Kidney capillary endothelial cell (primary cell): ENCODE results near the gene C10orf143.
"Not testable (repeated sequence)": the region's sequence is repeated elsewhere in the genome, so short reads cannot be mapped to it uniquely, and the experiment has no call there.

Source experiments
- DNase-seq: peaks from one replicate; pipeline ENCODE4 v3.0.0-alpha.2; 2018; ENCODE audit warnings: low spot score

The C10orf143 gene

DNA sequence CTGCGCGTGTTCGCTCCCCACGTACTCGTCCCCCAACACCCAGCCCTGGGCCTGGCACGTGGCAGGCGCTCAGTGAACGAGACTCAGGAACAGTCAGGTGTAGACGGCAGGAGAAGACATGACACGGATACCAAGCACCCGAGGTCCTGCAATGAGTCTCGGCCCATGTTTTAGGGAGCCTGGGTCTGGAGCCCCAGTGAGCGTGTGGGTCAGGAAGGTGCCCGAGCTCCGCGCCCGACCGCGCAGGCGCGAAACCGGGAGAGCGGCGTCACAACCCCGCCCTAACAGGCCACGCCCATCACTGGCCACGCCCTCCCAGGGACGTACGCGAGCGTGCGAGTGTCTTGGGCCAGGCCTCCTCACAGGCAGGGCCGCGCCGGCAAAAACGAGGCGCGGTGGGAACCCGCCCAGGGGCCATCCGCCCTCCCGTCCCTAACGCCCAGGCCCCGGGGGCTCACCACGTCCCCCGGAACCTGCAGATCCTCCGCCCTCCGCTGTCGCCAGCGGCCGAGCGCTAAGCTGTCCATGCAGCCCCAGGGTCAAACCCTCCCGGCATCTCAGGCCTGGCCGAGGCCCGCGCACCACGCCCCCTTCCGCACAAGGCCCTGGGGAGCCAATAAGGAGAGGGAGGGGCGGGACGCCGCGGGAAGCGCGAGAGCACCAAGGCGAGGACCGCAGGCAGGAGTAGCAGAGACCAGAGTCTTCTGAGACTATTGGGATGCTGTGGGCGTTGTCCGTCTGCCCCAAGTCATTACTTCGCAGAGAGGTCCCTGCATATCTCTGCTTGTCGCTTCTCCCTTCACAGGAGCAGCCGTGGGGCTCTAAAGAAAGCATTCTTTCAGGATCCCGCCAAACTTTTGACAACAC lies at the start of gene C10orf143:
Gene C10orf143, minus strand, starts transcription at position 585 of the 867 bp plus-strand sequence. Its CDS starts 58 bp downstream, at position 527.
- DNase-seq, result peak; percentile 94

DNA sequence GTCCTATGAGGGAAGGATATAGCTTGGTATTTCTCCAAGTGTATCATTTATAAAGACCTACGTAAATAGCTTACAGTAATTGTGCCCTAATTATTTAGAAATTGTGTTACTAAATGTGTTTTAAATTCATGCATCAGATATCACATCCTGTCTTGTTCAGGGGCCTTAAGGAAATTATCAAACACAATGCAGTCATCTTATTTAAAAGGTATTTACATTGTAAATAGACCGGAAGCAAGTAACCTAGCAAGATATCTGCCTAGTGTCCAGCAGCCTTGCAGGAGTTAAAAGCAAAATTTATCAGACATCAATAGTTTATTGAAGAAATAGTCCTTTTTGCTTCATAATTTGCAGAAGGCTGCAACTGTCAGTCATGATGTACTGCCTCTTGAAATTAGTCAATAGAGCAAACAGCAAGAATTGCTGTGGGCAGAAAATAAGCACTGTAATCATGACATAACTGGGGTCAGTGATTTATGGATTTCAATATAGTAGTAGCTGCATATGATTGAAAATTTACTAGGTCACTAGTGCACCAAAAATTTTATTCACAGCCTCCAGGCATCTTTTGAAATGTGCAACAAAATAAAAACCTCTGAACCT lies 48.7 kb upstream of the C10orf143 start:
- DNase-seq, result peak; percentile 24

DNA sequence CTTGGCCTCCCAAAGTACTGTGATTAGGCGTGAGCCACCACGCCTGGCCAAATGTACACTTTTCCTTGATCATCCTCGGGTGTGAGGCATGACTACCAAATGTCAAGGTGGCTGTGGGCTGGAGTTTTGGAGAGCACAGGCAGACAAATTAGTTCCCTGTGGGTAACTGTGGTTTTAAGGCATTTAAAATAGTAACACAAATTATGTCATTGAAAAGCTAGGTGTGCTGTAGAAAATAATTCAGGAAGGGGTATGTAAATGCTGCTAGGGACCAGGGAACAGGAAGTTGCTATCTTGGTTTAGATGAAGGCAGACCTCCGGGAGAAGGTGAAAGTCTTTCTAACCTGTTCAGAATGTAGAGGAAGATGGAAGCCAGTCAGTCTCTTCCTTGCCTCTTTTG lies 35.4 kb upstream of the C10orf143 start:
- DNase-seq, result no peak

DNA sequence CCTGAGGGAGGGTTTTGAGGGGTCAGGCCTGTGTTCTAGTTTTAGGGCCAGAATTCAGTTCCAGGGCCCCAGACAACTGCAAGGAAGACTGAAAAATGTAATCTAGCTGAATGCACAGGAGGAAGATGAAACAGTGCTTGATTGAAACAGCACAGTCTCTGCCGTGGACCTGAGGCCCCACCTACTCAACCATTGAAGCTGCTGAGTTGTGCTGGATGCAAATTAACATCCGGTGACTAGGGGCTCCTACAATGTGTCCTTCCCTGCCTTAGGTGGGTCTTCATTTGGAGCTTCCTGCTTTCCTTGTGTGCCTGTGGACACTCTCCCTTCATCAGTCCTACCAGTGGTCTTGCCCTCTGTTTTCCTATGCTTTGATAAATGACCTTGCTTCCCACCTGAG lies 31.2 kb upstream of the C10orf143 start:
- DNase-seq, result no peak

DNA sequence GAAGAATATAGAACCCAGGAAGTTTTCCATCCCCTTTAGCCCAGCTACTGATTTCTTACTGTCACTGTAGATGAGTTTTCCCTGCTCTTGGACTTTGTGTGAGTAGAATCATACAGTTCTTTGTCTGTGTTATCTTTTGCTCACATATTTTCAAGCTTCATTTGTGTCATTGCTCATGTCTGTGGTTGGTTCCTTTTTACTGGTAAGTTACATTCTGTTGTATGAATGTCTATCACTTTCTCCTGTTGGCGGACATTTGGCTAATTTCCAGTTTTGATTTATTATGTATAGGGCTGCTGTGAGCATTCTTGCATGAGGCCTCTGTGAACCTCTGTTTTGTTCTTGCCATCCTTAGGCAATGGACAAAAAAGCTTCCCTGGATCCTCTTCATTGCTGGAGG lies 30.8 kb upstream of the C10orf143 start:
- DNase-seq, result no peak

DNA sequence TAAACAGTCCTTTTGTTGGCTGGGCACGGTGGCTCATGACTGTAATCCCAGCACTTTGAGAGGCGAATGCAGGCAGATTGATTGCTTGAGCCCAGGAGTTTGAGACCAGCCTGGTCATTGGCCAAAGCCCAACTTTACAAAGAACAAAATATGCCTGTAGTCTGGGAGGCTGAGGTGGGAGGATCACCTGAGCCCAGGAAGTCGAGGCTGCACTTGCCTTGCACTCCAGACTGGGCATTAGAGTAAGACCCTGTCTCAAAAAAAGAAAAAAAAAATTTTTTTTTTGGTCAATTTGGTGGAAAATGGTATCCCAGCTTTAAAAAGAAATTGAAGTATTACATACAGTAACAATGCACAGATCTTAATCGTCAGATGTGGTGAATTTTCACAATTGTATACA lies 30.4 kb upstream of the C10orf143 start:
- no peak for DNase-seq

DNA sequence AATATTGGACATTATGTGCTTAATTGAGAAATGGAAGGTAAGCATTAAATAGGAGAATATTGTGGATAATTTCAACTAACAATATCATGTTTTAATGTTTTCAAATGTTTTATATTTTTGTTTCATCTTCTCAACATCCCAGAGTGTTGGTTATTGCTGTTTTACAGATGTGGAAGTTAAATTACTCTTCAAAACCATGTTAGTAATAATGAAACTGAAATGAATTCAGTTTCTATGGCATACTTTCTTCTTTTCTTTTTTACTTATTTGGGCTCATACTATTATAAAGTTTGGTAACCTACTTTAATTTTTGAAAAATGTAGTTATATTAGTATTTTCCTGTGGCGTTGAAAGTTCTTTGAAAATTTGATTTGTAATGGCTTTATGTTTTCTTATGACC lies 29.8 kb upstream of the C10orf143 start:
- DNase-seq, result no peak

DNA sequence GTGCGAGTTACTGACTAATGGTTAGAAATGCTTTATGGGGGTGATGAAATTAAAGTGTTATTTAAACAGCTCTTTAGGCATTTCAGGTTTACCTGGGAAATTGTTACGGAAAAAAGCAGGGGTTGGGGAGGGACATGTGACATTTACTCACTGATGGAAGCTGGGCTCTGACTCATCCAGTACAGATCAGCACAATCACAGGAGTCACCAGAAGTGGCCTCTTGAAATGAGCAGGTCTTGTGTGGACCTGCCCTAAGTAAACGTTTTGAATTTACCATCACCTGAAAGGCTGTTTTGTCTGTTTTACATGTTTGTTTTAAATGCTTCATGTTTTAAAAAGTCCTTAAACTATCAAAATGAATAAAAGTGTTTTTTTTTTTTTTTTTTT lies 27.8 kb upstream of the C10orf143 start:
- DNase-seq, result peak; percentile 64

DNA sequence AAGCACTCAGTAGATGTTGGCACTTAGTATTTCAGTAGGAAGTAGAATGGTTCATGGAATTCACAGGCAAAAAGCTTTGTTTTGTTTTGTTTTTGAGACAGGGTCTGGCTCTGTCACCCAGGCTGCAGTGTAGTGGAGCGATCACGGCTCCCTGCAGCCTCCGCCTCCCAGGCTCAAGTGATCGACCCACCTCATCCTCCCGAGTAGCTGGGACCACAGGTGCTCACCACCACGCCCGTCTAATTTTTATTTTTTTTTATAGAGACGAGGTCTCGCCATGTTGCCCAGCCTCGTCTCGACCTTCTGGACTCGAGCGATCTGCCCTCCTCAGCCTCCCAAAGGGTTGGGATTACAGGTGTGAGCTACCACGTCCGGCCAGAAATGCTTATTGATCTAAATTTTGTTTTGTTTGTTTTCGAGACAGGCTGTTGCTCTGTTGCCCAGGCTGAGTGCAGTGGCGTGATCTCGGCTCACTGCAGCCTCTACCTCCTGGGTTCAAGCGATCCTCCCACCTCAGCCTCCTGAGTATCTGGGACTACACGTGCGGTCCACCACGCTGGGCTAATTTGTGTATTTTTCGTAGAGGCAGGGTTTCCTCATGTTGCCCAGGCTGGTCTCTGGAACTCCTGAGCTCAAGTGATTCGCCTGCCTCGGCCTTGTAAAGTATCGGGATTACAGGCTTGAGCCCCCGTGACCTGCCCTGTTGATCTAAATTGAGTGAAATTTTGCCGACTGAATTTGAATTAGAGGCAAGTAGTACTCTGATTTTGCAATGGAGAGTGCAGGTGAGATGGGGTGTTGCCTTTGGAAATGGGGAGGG lies 27.2 kb upstream of the C10orf143 start:
- DNase-seq, result no peak

DNA sequence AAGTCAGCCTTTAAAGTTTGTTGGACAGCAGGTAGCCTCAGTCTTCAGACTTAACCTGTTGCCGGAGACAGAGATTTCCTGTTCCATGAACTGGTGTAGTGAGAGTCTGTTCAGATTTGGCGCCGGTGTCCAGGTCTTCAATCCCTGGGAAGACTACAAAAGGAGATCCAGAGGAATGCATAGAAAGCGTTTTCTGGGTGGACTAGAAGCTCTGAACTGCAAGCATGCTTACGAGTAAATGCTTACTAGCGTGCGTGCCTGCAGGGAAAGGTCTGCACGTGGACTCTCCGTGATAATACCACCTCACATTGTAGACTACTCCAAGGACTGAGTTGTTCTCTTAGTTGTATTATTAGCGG lies 26.4 kb upstream of the C10orf143 start:
- DNase-seq, result no peak

DNA sequence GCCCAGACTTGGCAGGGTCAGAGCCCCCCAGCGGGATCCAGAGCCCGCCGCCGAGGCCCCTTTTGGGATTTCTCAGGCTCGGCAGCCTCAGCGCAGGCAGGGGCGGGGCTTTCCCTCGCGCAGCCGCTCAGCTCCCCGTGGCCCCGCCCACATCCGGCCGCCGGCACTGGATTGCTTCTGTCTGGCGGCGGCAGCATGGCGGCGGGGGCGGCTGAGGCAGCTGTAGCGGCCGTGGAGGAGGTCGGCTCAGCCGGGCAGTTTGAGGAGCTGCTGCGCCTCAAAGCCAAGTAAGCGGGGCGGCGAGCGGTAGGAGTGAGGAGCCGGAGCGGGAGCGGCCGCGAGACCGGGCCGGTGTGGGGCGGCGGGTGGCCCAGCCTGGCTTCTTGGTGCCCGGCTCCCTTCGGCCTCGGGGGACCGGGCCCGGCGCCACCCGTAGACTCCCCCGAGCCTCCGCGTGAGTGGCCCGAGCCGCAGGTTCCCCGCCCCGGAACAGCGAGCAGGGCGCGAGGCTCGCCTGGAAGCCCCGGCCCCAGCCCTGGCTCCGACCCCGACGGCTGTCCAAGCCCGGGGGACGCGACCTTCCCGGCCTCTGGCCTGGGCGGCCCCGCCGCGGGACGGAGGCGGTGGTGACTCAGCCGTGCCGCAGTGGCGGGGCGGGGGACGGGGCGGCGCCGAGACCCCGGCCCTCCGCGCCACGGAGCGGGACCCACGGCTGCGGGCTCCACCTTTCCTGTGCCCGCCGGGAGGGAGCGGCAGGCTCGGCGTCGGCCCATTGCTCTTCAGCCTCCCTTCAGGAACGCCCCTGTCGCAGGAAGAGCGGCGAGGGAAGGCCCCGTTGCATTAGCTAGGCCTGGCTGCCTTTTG lies 25.8 kb upstream of the C10orf143 start, which contains the start of gene GLRX3:
Gene GLRX3, plus strand, starts transcription at position 166 of the 864 bp plus-strand sequence. Its CDS starts 30 bp downstream, at position 196.
- DNase-seq, result peak; percentile 84

DNA sequence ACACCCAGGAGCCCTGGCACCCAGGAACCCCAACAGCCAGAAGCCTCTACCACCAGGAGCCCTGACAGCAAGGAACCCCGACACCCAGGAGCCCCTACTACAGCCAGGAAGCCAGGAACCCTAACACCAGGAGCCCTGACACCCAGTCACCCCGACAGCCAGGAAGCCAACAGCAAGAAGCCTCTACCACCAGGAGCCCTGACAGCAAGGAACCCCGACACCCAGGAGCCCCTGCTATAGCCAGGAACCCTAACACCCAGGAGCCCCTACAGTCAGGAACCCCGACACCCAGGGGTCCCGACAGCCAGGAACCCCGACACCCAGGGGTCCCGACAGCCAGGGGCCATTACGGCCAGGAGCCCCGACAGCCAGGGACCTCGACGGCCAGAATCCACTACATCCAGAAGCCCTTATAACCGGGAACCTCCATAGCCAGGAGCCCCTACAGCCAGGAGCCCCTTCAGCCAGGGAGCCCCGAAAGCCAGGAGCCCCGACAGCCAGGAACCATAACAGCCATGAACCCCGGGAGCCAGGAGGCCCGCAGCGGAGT lies 25.1 kb upstream of the C10orf143 start:
- no peak for DNase-seq

DNA sequence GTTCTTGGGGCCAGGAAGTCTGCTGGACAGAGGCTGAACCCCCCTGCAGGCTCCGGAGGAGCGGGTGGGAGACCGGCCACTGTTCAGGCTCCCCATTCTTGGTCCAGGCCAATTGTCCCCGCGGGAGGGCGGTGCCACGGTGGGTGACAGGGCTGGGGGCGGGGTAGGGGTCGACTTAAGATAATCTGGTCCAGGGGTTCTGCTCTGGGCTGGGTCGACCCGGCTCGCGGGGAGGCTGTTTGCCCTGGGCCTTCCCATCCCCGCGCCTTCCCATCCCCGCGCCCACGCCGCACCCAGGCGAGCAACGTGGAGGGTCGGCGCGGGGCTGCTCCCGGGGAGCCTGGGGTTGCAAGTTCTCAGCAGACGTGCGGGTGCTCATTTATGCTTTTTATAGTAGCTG lies 18.3 kb upstream of the C10orf143 start:
- DNase-seq, result no peak

DNA sequence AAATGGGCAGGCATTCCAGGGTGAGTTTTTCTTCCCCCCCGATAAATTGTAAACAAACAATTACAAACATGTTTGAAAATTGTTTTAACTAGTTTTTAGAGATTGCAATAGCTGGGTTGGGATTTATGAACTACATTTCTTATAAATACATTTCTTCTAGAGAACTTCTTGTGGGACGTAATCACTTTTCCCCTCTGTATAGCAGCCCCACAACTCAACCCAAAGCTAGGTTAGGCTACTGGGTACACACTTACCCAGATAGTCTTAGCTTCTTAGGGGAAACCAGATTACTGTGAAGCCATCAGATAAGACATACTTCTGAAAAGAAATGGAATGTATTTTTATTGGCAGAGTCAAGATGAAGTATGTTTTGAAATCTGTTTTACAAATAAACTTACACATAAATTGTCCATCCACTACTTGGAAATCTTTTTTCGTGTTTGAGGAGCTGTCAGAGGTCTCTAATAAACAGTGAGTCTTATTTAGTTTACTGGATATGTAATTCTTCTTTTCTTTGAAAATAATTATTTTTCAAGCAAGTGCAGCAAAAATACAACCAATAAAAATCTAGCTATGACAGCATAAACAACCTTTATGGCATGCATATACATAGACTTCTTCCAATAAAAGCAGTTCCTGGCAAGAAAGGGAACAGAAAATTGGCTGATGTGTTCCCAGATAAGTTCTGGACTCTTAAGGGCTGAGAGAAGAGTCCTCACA lies 17.6 kb upstream of the C10orf143 start:
- no peak for DNase-seq

DNA sequence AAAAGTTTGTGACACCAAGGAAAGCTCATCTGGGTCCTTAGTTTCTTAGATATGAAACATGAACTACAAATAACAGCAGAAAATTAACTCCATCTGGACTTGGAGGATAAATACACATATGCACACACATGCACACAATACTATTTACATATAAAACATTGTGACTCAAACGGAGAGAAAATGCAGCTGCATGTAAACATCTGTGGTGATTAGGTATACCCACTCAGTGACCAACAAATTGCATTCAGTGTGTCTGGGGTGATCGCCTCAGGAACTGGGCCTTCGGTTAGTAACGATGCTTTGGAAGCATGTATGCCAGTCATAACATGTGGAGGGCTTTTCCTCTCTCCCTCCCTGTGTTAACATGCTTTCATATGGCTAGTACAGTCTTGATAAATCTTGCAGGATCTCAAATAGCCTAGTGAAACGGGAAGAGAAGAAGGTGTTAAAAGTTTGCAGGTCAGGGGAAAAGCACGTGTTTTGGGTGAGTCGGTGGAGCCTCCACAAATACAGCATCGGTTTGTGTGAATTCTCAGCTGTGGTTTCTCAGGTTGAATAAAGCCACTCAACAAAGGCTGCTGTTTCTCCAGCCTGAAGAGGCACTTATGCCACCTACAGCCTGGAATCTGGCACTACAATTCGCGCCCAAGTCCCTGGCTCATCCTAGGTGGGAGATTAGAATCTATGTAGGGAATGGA lies 16.9 kb upstream of the C10orf143 start:
- DNase-seq, result peak; percentile 61

DNA sequence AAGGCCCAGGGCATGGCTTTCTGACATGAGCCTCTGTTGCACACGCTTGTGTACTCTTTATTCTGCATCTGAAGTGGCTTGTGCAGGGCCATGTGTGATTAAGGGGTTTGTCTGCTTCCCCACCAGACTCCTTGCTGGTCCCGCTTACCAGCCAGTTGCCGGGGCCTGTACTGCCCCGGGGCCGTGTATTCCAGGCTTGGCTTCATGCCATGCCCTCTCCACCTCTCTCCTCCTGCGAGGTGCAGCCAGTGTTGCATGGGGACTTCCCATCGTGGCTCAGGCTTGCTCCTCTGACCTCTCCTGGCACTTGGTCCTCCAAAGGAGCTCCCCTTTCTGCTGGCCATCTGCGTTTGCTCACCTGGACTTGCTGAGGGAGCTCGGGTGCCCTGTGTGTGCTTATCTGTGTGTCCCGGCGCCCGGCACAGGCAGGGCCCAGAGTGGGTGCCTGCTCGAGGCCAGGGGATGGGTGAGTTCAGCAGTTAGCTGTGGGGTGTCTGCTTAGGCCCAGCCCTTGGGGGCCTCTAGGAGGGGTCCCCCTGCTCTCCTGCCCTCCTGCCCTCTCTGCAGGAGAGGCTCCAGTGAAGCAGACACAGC lies 11.0 kb upstream of the C10orf143 start:
- DNase-seq, result no peak

DNA sequence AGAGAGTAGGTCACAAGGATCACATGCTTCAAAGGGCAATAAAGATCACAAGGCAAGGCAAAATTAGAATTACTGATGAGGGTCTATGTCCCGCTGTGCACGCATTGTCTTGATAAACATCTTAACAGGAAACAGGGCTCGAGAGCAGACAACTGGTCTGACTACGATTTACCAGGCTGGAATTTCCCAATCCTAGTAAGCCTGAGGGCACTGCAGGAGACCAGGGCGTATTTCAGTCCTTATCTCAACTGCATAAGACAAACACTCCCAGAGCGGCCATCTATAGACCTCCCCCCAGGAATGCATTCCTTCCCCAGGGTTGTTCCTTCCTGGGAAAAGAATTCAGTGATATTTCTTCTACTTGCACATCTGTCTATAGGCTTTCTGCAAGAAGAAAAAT lies 6.9 kb upstream of the C10orf143 start:
- not testable (repeated sequence) for DNase-seq

DNA sequence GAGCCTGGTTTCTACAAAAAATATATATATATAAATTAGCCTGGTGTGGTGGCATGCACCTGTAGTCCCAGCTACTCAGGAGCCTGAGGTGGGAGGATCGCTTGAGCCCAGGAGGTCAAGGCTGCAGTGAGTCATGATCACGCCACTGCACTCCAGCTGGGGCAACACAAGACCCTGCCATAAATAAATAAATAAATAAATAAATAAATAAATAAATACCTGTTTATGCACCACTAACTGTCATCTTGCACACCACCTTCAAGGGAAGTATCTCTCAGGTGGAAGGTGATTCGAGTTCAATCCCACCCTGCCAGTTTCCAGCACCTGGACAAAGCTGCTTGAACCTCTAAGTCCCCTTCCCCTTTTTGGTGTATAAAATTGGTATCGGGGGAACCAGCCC lies 6.3 kb upstream of the C10orf143 start:
- not testable (repeated sequence) for DNase-seq

DNA sequence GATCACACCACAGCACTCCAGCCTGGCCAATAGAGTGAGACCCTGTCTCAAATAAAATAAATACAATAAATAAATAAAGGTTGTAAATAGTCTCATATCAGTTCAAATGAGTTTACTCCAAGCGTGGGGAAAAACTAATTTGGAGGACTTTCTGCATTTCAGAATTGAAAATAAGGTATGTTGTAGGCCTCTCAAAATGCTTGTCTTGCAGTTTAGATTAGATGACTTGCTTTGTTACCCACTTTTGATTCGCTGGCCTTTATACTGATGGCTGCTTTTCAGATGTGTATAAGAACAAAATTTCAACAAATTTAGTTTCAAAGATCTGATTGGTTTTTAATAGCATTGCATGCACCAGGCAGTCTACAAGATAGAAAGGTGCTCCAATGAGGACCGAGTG lies 2.2 kb upstream of the C10orf143 start:
- no peak for DNase-seq

DNA sequence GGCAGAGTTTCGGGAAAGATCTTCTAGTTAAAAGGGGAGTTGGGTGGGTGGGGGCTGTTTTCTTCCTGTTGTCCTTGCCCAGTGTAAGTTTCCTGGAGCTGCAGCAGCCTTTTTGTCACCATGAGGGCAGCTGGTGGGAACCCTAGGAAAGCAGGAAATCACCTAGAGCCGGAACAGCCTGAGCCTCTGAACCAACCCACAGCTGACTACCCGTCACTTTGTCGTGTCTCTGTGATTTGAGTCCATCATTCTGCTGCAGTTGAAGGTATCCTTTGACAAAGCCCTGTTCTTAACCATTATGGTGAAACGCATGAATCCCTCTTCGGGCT lies 1.2 kb upstream of the C10orf143 start:
- no peak for DNase-seq
